HepG2 (cell line): ENCODE results near the gene FOXA3. TPM values are rescaled to one million over a fixed set of nuclear protein-coding genes. Genes with fewer than 3 reads are reported as not detected.

ENCODE experiments used
- ATF4 ChIP-seq, 2 experiments: fragments of 450-650 bp in 1 of 2; sonication (generic) in 1 of 2; formaldehyde crosslinking; IDR thresholded peaks; 2 replicates each; pipeline versions ENCODE4 v1.5.0 to v1.8.0; 2020 to 2022; ENCODE audit warnings: mild to moderate bottlenecking in 1 of 2, missing genetic modification reagents in 1 of 2
- E2F1 ChIP-seq: sonication (generic); formaldehyde crosslinking; IDR thresholded peaks from 2 replicates; pipeline ENCODE4 v1.5.0; 2020; ENCODE audit warnings: missing genetic modification reagents
- FOXJ3 ChIP-seq: sonication (generic); formaldehyde crosslinking; IDR thresholded peaks from 2 replicates; pipeline ENCODE4 v1.4.0; 2020; ENCODE audit warnings: missing genetic modification reagents, mild to moderate bottlenecking, borderline replicate concordance
- RARA ChIP-seq: IDR thresholded peaks from 2 replicates; pipeline ENCODE4 v1.6.1; 2016; ENCODE audit warnings: missing genetic modification reagents, missing compliant biosample characterization
- REL ChIP-seq: sonication (generic); formaldehyde crosslinking; conservative IDR thresholded peaks from 2 replicates; pipeline ENCODE4 v1.8.0; 2022; ENCODE audit warnings: mild to moderate bottlenecking, missing genetic modification reagents, moderate library complexity
- RFXAP ChIP-seq: sonication (generic); formaldehyde crosslinking; IDR thresholded peaks from 2 replicates; pipeline ENCODE4 v1.4.0; 2020; ENCODE audit warnings: missing genetic modification reagents, borderline replicate concordance
- SPEN ChIP-seq: sonication (generic); formaldehyde crosslinking; IDR thresholded peaks from 2 replicates; pipeline ENCODE4 v1.5.1; 2020; ENCODE audit warnings: low read depth, mild to moderate bottlenecking, missing genetic modification reagents
- WIZ ChIP-seq: sonication (generic); formaldehyde crosslinking; IDR thresholded peaks from 2 replicates; pipeline ENCODE4 v1.5.1; 2020; ENCODE audit warnings: mild to moderate bottlenecking, missing genetic modification reagents
- YEATS2 ChIP-seq: sonication (generic); formaldehyde crosslinking; IDR thresholded peaks from 2 replicates; pipeline ENCODE4 v1.4.0; 2020; ENCODE audit warnings: missing genetic modification reagents, borderline replicate concordance
- ZKSCAN8 ChIP-seq: IDR thresholded peaks from 2 replicates; pipeline ENCODE4 v1.6.1; 2016; ENCODE audit warnings: borderline replicate concordance, missing genetic modification reagents, missing compliant biosample characterization
- ZNF451 ChIP-seq: sonication (generic); formaldehyde crosslinking; IDR thresholded peaks from 2 replicates; pipeline ENCODE4 v1.5.0; 2020; ENCODE audit warnings: mild to moderate bottlenecking, missing genetic modification reagents
- ZNF644 ChIP-seq: IDR thresholded peaks from 2 replicates; pipeline ENCODE4 v1.6.1; 2016; ENCODE audit warnings: low read depth
- ZNF703 ChIP-seq: sonication (generic); formaldehyde crosslinking; IDR thresholded peaks from 2 replicates; pipeline ENCODE4 v1.5.1; 2020; ENCODE audit warnings: missing genetic modification reagents, mild to moderate bottlenecking, moderate library complexity, borderline replicate concordance
- ZNF768 ChIP-seq: sonication (generic); formaldehyde crosslinking; IDR thresholded peaks from 2 replicates; pipeline ENCODE4 v1.4.0; 2020; ENCODE audit warnings: missing genetic modification reagents
- ZNF883 ChIP-seq: sonication (generic); formaldehyde crosslinking; IDR thresholded peaks from 2 replicates; pipeline ENCODE4 v1.5.1; 2020; ENCODE audit warnings: mild to moderate bottlenecking, missing genetic modification reagents; ENCODE audit errors: not compliant biosample characterization
- polyA plus RNA-seq, 8 experiments: library from polyadenylated mRNA; depleted of rRNA in 3 of 8; stranded (reverse) in 7 of 8; unstranded in 1 of 8; fragments of >200 nt; fragmentation: Illumina TruSeq in 4 of 8; extraction: Trizol in 4 of 8; gene quantifications; 2 replicates each; pipeline versions ENCODE4 v1.2.1 to v1.2.3, GENCODE V29; 2011 to 2016; ENCODE audit warnings: low read depth in 4 of 8, missing spikeins in 1 of 8, mixed read lengths in 1 of 8; ENCODE audit not compliant: insufficient read depth in 1 of 8
- total RNA-seq, 5 experiments: library from RNA; depleted of rRNA; stranded (reverse); fragments of >200 nt; fragmentation: Illumina TruSeq; extraction: Trizol; gene quantifications; 2 replicates each; pipeline ENCODE4 v1.2.3, GENCODE V29; 2016; ENCODE audit warnings: low read depth in 1 of 5
- TF ChIP-seq, protein P1 (sequence below): IDR thresholded peaks from 2 replicates; pipeline ENCODE4 v1.6.1; 2016; ENCODE audit warnings: low read depth, control low read depth
- TF ChIP-seq, protein P2 (sequence below): IDR thresholded peaks from 2 replicates; pipeline ENCODE4 v1.6.1; 2016; ENCODE audit warnings: missing compliant biosample characterization, missing genetic modification reagents, borderline replicate concordance
- TF ChIP-seq, protein P3 (sequence below): sonication (generic); formaldehyde crosslinking; IDR thresholded peaks from 2 replicates; pipeline ENCODE4 v1.5.1; 2020; ENCODE audit warnings: mild to moderate bottlenecking, missing genetic modification reagents, moderate library complexity
- TF ChIP-seq, protein P4 (sequence below): IDR thresholded peaks from 2 replicates; pipeline ENCODE4 v1.6.1; 2018; ENCODE audit warnings: missing genetic modification reagents, mild to moderate bottlenecking, missing compliant biosample characterization

Gene FOXA3
- total and polyA plus RNA-seq, 2 of the 13 experiments (the other 11 are each of a cell fraction or from before 2014, with no cell fraction given): 29.8 to 47.6 TPM

- TF ChIP-seq, protein P1, sequence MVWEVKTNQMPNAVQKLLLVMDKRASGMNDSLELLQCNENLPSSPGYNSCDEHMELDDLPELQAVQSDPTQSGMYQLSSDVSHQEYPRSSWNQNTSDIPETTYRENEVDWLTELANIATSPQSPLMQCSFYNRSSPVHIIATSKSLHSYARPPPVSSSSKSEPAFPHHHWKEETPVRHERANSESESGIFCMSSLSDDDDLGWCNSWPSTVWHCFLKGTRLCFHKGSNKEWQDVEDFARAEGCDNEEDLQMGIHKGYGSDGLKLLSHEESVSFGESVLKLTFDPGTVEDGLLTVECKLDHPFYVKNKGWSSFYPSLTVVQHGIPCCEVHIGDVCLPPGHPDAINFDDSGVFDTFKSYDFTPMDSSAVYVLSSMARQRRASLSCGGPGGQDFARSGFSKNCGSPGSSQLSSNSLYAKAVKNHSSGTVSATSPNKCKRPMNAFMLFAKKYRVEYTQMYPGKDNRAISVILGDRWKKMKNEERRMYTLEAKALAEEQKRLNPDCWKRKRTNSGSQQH: no peak
- TF ChIP-seq ZNF644 (CRISPR knock-in tag): 0 out of 2 replicates have a peak, but pooled peaks have one; percentile 34
- TF ChIP-seq ZNF768: no peak
- TF ChIP-seq, protein P2, sequence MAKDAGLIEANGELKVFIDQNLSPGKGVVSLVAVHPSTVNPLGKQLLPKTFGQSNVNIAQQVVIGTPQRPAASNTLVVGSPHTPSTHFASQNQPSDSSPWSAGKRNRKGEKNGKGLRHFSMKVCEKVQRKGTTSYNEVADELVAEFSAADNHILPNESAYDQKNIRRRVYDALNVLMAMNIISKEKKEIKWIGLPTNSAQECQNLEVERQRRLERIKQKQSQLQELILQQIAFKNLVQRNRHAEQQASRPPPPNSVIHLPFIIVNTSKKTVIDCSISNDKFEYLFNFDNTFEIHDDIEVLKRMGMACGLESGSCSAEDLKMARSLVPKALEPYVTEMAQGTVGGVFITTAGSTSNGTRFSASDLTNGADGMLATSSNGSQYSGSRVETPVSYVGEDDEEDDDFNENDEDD (CRISPR knock-in tag): 0 out of 2 replicates have a peak, but pooled peaks have one; percentile 65
- TF ChIP-seq ATF4 (CRISPR knock-in tag; IDR thresholded peaks at IDR 0.05): peak in 1 of 2 experiments; percentile 96; a peak in 2 of 4 replicates
- TF ChIP-seq ZNF883 (CRISPR knock-in tag): no peak
- TF ChIP-seq, protein P3, sequence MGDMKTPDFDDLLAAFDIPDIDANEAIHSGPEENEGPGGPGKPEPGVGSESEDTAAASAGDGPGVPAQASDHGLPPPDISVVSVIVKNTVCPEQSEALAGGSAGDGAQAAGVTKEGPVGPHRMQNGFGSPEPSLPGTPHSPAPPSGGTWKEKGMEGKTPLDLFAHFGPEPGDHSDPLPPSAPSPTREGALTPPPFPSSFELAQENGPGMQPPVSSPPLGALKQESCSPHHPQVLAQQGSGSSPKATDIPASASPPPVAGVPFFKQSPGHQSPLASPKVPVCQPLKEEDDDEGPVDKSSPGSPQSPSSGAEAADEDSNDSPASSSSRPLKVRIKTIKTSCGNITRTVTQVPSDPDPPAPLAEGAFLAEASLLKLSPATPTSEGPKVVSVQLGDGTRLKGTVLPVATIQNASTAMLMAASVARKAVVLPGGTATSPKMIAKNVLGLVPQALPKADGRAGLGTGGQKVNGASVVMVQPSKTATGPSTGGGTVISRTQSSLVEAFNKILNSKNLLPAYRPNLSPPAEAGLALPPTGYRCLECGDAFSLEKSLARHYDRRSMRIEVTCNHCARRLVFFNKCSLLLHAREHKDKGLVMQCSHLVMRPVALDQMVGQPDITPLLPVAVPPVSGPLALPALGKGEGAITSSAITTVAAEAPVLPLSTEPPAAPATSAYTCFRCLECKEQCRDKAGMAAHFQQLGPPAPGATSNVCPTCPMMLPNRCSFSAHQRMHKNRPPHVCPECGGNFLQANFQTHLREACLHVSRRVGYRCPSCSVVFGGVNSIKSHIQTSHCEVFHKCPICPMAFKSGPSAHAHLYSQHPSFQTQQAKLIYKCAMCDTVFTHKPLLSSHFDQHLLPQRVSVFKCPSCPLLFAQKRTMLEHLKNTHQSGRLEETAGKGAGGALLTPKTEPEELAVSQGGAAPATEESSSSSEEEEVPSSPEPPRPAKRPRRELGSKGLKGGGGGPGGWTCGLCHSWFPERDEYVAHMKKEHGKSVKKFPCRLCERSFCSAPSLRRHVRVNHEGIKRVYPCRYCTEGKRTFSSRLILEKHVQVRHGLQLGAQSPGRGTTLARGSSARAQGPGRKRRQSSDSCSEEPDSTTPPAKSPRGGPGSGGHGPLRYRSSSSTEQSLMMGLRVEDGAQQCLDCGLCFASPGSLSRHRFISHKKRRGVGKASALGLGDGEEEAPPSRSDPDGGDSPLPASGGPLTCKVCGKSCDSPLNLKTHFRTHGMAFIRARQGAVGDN (CRISPR knock-in tag): peak; percentile 82
- peak; percentile 76 for TF ChIP-seq FOXJ3 (CRISPR knock-in tag)
- TF ChIP-seq REL (CRISPR knock-in tag): no peak
- TF ChIP-seq RARA (CRISPR knock-in tag): 0 out of 2 replicates have a peak, but pooled peaks have one; percentile 13
- TF ChIP-seq YEATS2 (CRISPR knock-in tag): peak; percentile 38; the same call in 1 of the 2 replicates
- TF ChIP-seq, protein P4, sequence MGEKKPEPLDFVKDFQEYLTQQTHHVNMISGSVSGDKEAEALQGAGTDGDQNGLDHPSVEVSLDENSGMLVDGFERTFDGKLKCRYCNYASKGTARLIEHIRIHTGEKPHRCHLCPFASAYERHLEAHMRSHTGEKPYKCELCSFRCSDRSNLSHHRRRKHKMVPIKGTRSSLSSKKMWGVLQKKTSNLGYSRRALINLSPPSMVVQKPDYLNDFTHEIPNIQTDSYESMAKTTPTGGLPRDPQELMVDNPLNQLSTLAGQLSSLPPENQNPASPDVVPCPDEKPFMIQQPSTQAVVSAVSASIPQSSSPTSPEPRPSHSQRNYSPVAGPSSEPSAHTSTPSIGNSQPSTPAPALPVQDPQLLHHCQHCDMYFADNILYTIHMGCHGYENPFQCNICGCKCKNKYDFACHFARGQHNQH (CRISPR knock-in tag): peak; percentile 55; the same call in 1 of the 2 replicates
- TF ChIP-seq ZNF451 (CRISPR knock-in tag): no peak
- no peak for TF ChIP-seq E2F1 (CRISPR knock-in tag)
- no peak for TF ChIP-seq WIZ (CRISPR knock-in tag)
- TF ChIP-seq ZKSCAN8 (CRISPR knock-in tag): peak; percentile 75; the same call in 1 of the 2 replicates
- no peak for TF ChIP-seq ZNF703 (CRISPR knock-in tag)
- peak; percentile 45; the same call in 1 of the 2 replicates for TF ChIP-seq RFXAP (CRISPR knock-in tag)
- peak; percentile 59; the same call in 1 of the 2 replicates for TF ChIP-seq SPEN
These were observed 31.4 kb downstream of the FOXA3 start (continued) for GRCh38 chr19:45895519-45895972.
